Measurements from ENCODE around the gene CAPN15.

DNA sequence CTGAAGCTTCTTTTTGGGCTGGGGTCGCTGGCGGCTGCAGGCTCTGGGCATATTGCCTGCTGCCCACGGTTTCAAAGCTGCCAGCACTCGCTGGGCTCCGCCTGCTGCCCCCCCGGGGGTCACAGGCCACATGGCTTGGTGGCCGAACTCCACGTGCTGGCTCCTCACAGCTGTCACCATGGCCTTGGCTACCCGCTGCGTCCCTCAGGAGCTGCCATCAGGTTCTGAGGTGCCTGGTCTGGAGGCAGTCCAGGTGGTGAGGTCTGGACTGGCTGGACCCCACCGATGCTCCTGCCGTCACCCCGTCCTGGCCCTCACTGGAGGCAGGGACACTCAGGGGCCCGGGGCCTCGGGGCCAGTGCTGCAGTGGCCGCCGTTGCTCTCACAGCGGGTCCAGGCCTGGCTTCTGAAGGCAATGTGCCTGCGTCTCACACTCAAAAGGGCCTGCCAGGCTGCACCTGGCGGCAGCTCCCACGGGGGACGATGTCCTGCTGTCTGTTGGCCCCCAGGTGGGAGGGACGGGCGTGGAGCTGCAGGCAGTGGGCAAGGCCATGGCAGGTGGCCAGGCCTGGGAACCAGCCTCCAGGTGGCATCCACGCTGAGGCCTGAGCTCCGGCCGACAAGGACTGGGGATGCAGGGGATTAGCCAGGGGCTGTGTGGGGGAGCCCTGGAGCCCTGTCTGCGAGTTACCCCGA, 13.3 kb downstream of the CAPN15 start:
- TF ChIP-seq, protein P1, sequence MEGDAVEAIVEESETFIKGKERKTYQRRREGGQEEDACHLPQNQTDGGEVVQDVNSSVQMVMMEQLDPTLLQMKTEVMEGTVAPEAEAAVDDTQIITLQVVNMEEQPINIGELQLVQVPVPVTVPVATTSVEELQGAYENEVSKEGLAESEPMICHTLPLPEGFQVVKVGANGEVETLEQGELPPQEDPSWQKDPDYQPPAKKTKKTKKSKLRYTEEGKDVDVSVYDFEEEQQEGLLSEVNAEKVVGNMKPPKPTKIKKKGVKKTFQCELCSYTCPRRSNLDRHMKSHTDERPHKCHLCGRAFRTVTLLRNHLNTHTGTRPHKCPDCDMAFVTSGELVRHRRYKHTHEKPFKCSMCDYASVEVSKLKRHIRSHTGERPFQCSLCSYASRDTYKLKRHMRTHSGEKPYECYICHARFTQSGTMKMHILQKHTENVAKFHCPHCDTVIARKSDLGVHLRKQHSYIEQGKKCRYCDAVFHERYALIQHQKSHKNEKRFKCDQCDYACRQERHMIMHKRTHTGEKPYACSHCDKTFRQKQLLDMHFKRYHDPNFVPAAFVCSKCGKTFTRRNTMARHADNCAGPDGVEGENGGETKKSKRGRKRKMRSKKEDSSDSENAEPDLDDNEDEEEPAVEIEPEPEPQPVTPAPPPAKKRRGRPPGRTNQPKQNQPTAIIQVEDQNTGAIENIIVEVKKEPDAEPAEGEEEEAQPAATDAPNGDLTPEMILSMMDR (IDR thresholded peaks at IDR 0.05; ENCODE audit: low read depth, low read length): no peak
- TF ChIP-seq POLR2A (IDR thresholded peaks at IDR 0.05; ENCODE audit: extremely low read depth, insufficient read length): no peak
